GM21390 (cell line): Measurements from ENCODE around the gene KCNQ5.
"Not testable (repeated sequence)": the region's sequence is repeated elsewhere in the genome, so short reads cannot be mapped to it uniquely, and the experiment has no call there.

ENCODE experiments used
- ATAC-seq: cut with Tn5 transposase; IDR thresholded peaks from one replicate; pipeline ENCODE4 v1.9.1; 2021; ENCODE audit not compliant: unreplicated experiment

Gene KCNQ5

DNA sequence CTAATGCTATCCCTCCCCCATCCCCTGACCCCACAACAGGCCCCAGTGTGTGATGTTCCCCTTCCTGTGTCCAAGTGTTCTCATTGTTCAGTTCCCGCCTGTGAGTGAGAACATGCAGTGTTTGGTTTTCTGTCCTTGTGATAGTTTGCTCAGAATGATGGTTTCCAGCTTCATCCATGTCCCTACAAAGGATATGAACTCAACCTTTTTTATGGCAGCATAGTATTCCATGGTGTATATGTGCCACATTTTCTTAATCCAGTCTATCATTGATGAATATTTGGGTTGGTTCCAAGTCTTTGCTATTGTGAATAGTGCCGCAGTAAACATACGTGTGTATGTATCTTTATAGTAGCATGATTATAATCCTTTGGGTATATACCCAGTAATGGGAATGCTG is 356.9 kb downstream of the KCNQ5 start:
- ATAC-seq = not testable (repeated sequence)

- not testable (repeated sequence) for ATAC-seq
Measured at GRCh38 chr6:72984189-72984831, 362.4 kb downstream of the KCNQ5 start.

DNA sequence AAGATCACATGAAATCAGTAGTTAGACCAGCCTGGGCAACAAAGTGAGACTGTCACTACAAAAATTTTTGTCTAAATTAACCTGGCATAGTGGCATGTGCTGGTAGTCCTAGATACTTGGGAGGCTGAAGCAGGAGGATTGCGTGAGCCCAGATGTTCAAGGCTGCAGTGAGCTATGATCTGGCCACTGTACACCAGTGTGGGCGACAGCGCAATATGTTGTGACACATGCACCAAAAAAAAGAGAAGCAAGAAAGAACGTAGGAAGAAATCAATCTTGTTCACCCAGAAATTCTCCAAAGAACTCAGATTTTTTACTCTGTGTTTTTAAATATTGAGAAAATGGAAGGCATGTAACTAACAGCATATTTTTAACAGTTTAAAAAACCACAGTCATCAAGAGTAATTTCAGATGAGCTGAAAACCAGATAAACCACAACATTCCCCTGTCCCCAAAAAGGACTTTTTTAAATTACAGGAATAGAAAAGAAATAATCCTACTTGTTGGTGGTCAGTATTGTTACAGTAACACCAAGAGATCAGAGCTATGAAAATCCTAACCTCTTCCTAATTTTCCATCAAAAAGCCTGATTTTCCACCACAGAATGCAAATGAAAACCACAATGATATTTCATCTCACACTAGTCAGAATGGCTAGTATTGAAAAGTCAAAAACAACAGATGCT is 363.3 kb downstream of the KCNQ5 start:
- ATAC-seq = no peak

DNA sequence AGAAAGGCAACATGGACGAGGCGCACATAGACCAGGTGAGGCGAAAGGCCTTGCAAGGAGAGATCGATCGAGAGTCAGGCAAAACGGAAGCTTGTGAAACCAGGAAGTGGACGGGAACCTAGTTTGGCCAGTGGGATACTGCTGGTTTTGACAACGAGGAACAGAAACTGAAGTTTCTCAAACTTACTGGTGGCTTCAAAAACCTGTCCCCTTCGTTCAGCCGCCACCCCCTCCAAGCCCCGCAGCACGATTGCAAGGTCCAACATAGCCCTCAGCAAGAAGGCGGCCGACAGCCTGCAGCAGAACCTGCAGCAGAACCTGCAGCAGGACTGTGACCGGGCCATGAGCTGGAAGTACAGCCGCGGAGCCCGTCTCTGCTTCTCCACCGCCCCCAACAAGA is 365.4 kb downstream of the KCNQ5 start:
- no peak for ATAC-seq

DNA sequence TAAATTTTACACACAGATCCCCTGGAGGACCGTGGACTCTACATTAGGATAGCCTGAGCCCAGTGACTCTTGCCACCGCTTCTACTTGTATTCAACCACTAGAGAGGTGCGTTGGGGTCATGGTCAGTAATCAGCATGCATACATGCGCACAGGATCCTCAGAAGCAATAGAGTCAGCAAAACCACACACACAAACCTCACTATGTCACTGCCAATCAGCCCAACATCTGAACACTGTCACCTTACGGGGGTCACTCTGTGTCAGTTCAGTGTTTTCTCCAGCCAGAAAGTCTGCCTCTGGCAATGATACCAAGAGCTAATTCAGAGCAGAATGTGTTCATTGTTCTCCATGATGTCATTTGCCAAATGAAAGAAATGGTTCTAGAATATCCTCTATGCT is 378.1 kb downstream of the KCNQ5 start:
- no peak for ATAC-seq

GRCh38 chr6:73000460-73000859 is 378.6 kb downstream of the KCNQ5 start:
- no peak for ATAC-seq

DNA sequence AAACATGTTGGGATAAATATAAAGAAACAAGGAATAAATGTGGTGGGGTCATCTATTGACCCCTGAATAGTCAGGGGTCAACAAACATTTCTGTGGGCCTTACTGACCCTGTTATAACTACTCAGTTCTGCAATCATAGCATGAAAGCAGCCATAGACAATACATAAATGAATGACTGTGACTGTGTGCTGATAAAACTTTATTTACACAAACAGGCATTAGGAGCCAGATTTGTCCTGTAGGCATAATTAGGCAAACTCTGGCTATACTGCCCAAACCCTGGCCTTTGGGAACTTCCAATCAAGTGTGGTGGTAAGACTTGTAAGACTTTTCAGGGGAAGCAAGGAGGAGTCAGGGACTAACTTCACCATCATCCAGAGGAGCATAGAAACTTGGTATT is 380.7 kb downstream of the KCNQ5 start:
- ATAC-seq = no peak

- ATAC-seq = no peak
Measured at GRCh38 chr6:73003302-73003701, 381.4 kb downstream of the KCNQ5 start.

DNA sequence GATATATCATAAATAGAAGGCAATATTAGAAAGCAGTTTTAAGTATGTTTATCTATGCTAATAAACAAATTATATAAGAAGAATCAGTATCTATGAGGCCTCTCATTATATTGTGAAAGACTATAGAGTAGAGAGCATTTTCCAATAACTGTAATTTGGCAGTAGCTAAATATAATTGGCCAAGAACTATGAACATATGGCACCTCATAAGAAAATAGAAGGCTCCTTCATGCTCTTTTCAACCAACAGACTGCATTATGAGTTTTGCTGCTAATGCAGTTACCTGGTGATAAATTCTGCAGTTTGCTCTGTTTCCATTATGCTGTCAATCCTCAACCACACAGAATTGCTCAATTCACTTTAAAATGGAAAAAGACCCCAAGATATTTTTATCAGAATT is 382.4 kb downstream of the KCNQ5 start:
- ATAC-seq = no peak

- no peak for ATAC-seq
Measured at GRCh38 chr6:73004861-73005260, 383.0 kb downstream of the KCNQ5 start.

DNA sequence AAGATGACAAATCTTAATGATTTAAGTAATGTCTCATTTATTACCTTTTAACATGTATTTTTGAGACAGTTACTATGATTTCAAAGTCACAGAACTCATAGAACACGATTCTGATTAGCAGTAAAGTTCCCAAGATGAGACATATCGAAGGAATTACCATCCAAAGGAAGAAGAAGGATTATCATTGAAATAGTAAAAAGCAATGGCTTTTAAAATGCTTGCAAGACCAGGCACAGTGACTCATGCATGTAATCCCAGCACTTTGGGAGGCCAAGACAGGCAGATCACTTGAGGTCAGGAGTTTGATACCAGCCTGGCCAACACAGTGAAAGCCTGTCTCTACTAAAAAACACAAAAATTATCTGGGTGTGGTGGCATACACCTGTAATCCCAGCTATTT is 384.3 kb downstream of the KCNQ5 start:
- ATAC-seq = no peak

DNA sequence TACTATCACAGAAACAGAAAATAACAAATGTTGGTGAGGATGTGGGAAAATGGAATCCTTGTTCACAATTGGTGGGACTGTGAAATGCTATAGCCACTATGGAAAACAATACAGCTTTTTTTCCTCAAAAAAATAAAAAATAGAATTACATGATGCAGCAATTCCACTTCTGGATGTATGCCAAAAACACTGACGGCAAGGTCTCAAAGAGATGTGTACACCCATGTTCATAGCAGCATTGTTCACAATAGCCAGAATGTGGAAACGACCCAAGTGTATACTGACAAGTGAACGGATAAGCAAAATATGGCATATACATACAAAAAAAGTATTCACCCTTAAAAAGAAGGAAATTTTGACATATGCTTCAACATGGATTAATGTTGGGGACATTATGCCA is 390.1 kb downstream of the KCNQ5 start:
- no peak for ATAC-seq

DNA sequence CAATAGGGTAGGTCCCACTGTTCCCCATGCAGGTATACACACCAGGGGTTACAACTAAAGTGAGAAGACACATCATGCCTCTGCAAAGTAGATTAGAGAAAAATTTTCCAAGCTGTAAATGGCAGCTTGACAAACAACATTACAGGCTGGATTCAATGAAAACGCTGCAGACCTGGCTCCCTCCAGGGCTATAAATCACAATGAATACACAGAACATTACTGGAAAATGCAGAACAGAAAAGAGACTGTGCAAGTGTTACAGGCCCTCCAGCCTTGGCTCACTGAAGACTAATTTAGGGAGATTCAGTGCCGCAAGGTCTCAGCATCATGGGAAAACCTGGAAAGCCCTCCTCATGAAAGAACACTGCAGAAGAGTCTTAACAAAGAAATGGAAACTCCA is 395.6 kb downstream of the KCNQ5 start:
- ATAC-seq = no peak

DNA sequence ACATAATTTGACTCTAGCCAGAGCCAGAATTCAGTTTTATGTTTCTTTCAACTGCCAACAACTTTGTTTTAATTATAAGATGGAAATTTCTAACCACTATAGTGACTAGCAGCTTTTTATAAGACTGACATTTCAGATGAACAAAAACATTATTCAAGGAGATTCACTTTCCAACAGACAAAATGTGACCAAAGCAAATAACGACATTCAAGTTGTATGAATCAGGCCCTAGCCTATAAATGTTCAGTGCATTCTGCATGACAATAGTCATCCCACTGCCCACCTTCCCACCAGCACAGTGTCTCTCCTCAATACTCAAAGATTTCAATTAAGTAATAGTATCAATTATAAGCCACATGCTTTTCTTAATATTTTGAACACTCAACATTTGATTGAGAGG is 402.7 kb downstream of the KCNQ5 start:
- ATAC-seq = no peak

DNA sequence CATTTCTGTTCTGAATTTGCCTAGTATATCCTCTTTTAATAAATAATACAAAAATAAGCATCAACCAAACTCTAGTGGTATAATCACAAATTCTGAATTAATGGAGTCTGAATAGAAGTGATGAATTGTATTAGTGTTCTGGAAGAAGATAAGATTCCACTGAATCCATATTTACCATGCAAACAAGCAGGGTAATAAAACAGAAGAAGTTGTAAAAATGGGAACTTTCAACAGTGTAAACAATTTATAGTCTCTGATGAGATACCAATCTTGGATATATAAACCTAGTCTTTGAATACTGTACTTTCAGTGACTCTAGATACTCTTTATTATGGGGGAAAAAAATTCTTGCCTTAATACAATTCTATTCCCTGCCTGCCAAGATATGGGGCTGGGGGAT is 405.8 kb downstream of the KCNQ5 start:
- no peak for ATAC-seq

DNA sequence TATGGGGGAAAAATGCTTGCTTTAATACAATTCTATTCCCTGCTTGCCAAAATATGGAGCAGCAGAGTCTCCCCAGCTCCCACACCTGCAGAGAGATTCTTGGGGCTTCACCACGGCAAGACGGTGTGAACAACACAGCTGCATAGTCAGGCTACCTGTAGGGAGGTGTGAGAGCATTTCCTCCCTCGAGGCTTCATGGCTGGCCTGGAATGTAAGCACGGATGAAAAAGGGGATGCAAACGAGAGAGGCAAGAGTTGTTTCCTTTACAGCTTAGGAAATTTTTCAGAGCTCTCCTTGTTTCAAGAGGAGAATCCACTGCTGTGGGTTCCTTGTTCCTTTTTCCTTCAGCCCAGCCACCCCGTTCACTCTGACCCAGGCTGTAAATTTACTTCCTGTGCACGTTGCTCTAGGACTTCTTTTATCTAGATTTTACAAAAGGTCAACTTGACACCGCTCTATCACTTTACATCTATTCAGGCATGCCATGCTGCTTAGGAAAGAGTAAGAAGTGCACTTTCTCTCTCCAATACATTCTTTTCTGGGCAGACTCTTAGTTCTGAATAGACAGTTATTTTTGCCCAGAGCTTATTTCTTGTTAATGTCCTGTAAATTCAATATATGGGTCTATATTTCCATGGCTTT is 406.4 kb downstream of the KCNQ5 start:
- no peak for ATAC-seq

- ATAC-seq = no peak
Measured at GRCh38 chr6:73028893-73029450, 407.1 kb downstream of the KCNQ5 start.

GRCh38 chr6:73030257-73030656 is 408.4 kb downstream of the KCNQ5 start:
- peak; percentile 94 for ATAC-seq

DNA sequence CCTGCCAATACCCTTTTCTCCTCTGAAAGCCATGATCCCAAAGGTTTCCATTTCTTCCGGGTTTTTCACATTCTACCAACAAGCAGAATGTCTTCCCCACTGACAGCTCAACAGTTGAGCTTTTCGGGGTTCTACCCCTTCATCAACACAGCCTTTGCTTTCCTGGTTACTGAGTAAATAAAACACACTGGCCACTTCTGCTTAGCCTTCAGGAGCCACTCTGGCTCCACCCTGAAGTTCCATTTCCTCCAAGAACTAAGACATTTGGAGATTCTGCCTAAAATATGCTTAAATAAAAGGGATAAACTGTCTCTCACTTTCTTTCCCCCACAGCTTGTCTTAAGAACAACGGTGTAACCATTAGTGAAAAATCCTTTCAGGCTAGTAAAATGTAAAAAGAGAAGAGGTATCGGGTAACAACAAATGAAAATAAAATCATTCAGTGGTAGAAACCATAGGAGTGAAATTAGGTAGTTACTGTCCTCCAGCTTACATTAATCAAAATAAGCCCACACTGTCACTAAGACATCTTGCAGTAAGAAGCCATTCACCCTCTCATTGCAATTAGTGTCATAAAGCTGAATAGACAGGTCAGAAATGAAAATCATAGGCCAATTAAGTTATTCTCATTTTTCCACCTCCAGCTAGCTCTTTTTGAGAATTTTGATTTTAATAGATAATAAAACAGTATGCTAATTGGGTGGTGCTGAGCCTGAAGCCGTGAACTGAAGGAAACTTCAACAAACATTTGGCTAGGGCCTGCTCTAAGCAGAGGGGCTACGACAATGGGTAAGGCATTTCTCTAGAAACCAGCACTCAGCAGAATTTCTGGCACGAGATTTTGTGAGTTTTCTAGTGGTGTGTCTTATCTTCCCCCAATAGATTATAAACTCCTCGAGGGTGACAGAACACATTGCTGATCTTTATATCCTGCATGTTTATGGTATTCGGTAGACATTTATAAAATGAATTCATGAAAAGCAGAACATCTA is 409.2 kb downstream of the KCNQ5 start:
- ATAC-seq = no peak

DNA sequence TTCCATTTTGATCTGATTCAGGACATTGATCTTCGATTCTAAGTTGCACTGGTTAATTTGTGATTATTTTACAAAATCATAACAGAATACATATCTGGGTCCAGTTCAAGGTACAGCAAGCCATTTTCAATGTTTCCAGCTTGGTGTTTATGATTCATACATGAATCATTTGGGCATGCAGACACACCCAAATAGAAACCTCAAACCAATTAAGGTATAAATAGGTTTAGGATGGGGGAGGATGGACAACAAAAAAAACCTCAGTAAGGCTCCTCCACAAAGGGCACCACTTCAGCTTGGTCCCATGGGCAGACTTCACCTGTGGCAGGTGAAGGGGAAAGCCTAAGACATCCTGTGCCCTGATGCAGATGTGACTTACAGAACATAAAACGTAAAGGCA is 410.7 kb downstream of the KCNQ5 start:
- ATAC-seq = no peak

DNA sequence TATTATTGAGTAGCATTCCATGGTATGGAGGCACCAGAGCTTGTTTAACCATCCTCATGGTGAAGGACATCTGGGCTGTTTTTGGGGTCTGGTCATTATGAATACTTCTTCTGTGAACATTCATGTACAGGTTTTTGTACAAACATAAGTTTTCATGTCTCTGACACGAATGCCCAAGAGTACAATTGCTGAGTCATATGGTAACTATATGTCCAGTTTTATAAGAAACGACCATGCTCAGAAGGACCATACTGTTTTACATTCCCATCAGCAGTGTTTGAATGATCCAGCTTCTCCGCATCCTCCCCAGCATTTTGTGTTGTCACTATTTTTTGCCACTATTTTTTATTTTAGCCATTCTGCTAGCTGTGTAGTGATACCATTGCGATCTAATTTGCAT is 414.8 kb downstream of the KCNQ5 start:
- no peak for ATAC-seq
